ENCODE results near the gene SF1.

- TF ChIP-seq EZH2phosphoT487 (IDR thresholded peaks at IDR 0.05; ENCODE audit: low read length) (no peak), CTCF (IDR thresholded peaks at IDR 0.05; ENCODE audit: low read length) (no peak)
These were observed 18.6 kb upstream of the SF1 start for GRCh38 chr11:64796757-64797541.

Data from MM.1S (cell line).